ENCODE data around the gene ACSS2.
"Not testable (repeated sequence)": the region's sequence is repeated elsewhere in the genome, so short reads cannot be mapped to it uniquely, and the experiment has no call there.

The ACSS2 gene

DNA sequence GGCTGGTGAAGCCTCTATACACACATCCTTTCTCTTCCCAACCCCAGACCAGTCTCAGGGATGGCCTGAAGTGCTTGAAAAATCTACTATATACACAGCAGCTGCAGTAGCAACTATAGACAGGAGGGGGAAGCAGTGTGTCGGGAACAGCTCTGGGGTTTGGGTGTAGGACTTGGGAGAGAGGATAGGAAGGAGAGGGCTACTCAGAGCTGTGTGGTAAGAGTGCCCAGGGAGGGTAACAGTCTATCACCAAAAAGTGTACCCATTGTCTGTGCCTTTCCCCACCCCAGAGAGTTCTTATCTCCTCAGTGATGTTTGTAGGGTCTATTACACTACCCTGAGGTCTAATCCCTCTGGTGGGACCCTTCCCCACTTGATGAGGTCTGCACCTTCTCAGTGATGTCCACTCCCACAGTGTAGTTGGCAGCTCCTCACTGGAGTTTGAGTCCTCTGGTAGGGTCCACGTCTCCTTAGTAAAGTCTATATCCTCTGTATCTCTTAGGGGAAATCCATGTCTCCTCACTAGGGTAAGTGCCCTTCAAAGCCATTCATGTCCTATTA, 2.2 kb upstream of the ACSS2 start:
- DNase-seq = peak; percentile 62

DNA sequence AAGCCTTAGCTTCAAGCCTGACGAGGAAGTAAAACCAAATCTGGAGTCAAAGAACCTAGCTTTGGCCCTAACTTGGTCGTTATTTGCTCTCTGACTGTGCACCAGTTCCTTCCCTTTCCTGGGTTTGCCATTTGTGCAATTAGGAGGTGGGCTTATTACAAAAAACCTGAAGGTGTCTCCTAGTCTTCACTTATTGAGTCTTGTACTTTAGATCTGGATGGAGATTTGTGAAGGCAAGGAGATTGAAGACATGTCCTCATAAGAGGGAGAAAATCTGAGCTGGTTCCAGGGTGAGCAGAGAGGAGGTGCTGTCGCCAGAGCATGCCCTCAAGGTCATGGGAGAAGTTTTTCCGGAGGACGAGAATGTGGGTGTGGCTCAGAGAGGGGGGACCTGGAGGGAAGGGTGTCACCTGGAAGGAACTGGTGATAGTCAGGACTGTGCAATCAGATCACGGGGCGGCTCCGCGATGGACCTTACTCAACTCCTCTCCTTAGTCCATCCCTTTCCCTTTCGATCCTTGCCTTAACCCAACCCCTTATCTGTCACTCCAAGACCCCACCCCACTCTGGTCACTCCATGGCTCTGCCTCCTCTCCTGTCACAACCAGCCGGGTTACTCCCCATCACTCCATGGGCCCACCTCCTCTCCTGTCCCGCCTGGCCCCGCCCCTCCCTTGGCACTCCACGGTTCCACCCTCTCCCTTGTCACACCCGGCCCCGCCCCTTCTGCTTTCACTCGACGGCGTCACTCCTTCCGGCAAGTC, 588 bp upstream of the ACSS2 start:
- DNase-seq = no peak

DNA sequence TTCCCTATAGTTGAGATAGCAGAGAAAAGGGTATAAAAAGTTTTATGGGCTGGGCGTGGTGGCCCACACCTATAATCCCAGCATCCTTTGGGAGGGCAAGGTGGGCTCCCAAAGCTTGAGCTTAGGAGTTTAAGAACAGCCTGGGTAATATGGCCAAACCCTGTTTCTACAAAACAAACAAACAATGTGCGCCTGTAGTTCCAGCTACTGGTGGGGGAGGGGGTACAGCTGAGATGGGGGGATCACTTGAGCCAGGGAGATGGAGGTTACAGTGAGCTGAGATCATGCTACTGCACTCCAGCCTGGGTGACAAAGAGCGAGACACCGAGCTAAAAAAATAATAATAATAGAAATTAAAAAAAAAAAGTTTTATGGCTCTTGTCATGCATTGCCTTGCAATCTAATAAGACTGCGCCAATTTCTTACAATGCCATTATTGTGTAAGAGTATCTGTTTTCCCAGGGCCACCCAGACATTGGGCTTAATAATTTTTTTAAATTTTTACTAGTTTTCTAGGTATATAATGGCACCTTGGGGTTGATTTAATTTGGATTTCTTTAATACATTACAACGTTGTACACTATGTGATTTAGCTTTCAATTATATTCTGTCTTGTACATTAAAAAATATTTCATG, 3.9 kb downstream of the ACSS2 start:
- no peak for DNase-seq

DNA sequence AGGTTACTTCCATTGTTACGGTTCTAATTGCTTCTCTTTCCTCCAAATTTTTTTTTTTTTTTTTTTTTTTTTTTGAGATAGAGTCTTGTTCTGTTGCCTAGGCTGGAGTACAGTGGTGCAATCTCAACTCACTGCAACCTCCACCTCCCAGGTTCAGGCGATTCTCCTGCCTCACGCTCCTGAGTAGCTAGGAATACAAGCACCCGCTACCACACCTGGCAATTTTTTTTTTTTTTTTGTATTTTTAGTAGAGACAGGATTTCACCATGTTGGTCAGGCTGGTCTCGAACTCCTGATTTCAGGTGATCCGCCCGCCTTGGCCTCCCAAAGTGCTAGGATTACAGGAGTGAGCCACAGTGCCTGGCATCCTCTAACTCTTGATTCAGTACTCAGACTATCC, 4.6 kb downstream of the ACSS2 start:
- not testable (repeated sequence) for DNase-seq

DNA sequence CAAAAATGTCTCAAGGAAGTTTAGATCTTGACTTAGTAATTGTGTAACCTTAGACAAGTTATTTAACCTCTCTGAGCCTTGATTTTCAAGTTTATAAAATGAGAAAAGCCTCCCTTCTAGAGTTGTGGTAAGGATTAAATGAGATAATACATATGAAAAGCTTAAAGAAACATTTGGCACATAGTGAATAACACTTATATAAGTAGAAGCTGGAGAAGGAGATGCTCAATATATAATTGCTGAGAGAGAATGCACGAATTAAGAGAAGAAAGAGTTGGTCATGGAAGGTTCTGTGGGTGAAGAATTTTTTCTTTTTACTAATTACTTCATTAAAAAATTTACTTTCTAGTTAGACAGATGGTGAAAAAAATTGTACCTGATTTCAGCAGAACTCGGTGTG, 5.3 kb downstream of the ACSS2 start:
- no peak for DNase-seq

DNA sequence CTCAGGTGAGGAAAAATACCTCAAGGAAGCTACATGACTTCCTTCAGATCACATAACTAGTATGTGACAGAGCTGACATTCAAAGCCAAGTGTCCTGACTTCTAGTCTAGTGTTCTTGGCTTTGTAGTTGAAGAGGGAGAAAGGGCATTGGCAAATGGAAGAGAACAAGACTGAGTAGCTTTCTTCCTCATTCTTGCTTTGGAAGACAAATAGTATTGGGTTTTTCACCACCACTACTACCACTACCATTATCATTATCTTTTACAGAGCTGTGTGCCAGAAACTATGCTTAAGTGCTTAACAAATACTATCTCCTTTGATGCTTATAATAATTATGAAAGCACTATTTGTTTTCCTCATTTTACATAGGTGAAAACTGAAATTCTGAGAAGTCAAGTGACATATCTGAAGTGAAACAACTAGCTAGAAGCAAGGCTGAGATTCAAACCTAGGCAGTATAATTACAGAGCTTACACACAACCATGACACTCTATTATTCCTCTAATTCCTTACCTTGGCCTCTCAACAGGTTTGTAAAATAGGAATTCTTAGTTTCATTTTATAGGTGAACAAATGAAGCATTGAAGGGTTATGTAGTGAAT, 6.8 kb downstream of the ACSS2 start:
- no peak for DNase-seq

DNA sequence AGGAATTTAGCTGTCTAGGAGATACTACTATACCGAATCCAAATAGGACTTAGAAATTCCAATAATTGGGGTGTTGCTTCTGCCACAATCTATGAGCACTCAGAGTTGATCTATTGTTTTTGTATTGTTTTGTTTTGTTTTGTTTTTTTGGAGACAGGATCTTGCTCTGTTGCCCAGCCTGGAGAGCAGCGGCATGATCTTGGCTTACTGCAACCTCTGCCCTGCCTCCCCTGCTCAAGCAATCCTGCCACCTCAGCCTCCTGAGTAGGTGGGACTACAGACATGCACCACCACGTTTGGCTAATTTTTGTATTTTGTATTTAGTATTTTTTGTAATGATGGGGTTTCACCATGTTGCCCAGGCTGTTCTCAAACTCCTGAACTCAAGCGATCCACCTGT, 7.4 kb downstream of the ACSS2 start:
- no peak for DNase-seq

DNA sequence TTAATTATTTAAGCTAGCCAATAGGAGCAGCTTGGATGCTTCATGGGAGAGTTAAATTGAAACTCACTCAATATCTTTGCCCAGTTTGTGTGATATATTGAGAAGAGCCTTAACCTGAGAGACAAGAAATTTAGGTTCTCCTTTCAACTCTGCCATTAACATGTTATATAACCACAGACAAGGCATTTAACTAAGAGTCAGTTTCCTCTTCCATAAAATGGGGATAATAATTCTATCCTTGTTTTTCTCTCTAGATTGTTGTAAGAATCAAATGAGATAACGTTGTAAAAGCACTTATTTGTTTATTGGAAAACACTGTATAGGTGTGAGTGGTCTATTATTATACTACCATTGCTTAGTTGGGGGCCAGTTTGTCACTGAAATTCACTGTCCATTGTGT, 7.8 kb downstream of the ACSS2 start:
- no peak for DNase-seq

DNA sequence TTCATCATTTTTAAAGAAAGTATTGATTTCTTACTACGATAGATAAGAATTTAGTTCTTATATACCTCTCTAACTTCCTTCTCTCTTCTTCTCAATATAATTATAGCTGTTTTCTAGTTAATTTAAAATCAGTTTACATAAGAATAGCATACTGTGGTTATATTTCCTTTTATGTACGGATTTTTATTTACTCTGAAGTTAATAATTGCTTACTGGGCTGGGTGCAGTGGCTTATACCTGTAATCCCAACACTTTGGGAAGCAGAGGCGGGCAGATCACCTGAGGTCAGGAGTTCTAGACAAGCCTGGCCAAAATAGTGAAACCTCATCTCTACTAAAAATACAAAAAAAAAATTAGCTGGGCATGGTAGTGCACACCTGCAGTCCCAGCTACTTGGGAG, 9.7 kb downstream of the ACSS2 start:
- no peak for DNase-seq

DNA sequence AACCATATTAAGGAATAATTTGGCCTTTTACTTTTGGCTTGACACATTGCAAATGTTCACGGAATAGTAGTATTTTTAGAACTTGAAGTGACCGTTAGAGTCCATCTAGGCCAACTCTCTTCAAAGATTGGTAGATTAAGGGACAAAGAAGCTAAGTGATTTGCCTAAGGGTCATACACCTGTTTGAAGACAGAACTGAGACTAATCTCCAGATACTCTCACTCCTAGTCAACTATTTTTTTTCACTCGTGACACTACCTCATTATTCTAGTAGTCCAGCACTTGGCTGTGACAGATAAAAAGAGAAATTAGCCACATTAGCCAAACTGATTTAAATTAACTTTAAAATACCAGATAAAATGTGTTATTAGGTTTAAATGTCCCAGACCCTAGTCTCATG, 10.6 kb downstream of the ACSS2 start:
- no peak for DNase-seq

DNA sequence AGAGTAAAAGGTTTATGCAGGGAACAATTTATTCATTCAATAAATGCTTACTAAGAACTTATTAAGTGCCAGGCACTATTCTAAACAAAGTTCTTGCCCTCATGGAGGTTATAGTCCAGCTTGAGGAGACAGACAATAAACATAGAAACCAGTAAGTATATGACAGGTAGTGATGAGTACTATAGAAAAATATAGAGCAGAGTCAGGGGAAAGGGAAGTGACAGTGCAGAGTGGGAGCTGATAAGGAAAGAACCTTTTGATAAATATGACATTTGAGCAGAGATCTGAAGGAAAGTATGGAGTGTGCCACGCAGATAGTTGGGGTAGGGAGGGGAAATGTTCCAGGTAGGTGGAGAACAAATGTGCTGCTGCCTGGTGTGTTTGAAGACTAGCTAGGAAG, 12.1 kb downstream of the ACSS2 start:
- DNase-seq = no peak

DNA sequence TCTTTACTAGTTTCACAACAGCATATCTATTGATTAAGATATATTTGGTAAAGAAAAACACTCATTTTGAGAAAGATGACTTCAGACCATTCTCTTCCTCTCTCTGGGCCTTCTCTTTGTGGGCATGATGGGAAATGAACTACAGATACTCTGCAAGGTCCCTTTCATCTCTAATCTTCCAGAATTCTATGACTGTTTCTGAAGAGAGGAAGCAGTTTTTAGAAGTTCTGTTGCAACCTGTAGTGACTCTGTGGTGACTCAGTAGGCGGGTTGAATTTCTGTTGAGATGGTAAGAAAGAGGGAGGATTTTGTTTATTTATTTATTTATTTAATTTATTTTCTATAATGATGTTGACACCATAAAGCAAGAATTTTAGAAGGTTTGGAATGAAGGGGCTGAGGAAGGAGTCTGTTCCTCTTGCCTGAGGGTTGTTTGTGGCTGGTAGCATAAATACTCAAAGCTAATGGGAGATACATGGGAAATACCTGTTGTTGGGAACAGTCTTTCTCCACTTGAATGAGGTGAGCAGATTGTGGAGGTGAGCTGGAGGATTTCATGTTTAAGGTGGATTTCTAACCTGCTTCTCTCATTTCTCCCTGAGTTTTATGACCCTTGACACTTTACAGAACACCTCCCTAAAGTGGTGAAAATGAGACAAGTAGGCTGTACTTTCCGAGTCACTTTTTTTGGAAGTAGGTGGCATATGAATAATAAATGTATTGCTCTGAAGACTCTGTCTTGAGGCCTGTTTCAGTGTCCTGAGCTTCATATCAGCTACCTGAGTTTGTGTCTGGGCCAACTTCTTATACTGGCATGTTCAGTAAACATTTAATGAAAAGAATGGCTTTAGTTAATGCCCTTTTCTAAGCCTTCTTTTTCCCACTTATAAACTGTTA, 15.0 kb downstream of the ACSS2 start:
- peak; percentile 10 for DNase-seq

DNA sequence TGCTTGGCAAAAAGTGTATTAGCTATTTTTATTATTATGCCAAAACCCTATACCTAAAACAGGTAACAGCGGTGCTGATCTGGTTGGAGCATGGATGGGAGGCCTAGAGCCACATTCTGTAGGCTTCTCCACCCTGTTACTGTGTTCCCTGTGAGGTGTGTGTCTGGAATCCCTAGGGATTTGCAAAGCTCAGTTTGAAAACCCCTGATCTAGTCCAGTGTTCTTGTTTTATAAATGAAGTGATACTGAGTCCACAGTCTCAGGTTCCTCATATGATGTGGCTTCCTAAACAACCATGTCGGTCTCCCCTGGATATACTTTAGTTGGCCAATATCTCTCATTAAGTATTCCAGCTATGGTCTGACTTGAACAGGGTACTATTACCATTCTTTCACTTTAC, 16.3 kb downstream of the ACSS2 start:
- no peak for DNase-seq

DNA sequence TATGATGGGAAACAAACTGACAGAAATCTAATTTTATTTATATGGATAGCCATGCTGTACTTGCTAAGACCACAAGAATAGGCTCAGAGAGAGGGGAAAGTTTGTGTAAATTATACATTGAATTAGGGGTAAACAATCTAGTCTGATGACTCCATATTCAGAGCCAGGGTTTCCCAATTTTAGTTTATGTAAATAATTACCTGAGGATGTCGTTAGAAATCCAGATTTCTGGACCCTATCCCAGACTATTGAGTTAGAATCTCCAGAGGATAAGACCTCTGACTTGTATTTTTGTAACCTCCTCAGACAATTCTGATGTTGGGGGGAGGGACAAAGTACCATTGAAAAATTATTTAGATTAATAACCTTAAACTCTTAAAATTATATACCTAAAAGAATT, 18.3 kb downstream of the ACSS2 start:
- DNase-seq = no peak

DNA sequence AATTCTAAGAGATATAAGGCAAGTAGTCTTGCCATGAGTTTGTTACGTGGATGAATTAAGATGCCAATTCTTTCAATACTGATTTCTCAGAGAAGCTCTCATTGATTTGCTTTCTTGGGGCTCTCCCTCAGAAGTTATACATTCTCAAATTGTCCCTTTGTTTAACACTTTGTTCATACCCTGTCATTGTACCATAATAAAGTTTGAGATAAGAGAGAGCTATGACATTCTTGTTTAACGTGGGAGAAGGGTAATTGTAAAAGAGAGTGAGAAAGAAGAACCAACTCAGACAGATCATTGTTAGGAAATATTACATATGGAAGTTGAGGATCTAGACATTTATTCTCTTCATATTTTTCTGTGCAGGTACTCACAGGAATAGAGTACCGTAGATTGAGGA, 19.1 kb downstream of the ACSS2 start:
- DNase-seq = no peak

DNA sequence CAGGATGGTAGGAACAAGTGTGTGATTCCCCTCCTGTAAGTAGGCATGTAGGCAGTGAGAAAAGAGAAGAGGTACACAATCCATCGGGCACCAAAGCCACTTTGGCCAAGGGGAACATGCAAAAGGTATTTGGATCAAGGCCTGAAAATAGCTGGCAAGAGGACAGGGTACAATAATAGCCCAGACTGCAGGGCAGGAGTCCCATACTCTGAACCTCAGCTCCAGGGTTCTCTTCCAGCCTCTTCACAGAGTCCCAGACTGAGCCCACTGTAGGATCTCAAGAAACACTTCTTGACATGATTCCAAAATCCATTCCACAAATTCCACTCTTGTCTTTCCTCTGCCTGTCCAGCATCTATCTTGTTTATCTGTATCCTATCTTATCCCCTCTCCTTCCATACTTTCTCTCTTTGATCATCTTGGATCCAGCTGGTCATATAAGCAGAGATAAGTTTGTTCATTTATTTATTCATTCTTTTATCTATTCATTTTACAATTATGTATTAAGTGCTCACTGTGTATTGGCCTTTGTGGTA, 19.7 kb downstream of the ACSS2 start:
- DNase-seq = no peak

DNA sequence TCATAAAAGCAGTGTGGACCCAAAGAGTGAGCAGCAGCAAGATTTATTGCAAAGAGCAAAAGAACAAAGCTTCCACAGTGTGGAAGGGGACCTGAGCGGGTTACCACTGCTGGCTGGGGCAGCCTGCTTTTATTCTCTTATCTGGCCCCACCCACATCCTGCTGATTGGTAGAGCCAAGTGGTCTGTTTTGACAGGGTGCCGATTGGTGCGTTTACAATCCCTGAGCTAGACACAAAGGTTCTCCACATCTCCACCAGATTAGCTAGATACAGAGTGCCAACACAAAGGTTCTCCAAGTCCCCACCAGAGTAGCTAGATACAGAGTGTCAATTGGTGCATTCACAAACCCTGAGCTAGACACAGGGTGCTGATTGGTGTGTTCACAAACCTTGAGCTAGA, 21.7 kb downstream of the ACSS2 start:
- DNase-seq = not testable (repeated sequence)

DNA sequence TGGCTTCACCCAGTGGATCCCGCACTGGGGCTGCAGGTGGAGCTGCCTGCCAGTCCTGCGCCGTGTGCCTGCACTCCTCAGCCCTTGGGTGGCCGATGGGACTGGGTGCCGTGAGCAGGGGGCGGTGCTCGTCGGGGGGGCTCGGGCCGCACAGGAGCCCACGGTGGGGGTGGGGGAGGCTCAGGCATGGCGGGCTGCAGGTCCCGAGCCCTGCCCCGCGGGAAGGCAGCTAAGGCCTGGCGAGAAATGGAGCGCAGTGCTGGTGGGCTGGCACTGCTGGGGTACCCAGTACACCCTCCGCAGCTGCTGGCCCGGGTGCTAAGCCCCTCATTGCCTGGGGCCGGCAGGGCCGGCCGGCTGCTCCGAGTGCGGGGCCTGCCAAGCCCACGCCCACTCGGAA, 22.3 kb downstream of the ACSS2 start:
- not testable (repeated sequence) for DNase-seq

DNA sequence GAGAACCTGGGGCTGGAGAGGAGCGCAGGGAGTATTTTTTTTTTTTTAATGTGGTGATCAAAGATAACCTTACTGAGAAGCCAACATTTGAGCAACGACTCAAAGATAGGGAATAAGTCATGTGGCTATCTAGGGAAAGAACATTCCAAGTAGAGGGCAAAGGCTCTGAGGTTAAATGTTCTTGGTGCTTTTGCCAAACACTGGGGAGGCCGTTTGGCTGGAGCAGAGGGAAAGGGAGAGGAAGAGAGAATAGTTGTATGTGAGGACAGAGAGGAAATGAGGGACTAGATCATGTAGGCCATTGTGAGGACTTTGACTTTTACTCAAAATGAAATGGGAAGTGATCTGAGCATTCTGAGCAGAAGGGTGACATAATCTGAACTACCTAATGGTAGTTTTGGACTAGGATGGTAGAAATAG, 27.8 kb downstream of the ACSS2 start:
- DNase-seq = no peak

DNA sequence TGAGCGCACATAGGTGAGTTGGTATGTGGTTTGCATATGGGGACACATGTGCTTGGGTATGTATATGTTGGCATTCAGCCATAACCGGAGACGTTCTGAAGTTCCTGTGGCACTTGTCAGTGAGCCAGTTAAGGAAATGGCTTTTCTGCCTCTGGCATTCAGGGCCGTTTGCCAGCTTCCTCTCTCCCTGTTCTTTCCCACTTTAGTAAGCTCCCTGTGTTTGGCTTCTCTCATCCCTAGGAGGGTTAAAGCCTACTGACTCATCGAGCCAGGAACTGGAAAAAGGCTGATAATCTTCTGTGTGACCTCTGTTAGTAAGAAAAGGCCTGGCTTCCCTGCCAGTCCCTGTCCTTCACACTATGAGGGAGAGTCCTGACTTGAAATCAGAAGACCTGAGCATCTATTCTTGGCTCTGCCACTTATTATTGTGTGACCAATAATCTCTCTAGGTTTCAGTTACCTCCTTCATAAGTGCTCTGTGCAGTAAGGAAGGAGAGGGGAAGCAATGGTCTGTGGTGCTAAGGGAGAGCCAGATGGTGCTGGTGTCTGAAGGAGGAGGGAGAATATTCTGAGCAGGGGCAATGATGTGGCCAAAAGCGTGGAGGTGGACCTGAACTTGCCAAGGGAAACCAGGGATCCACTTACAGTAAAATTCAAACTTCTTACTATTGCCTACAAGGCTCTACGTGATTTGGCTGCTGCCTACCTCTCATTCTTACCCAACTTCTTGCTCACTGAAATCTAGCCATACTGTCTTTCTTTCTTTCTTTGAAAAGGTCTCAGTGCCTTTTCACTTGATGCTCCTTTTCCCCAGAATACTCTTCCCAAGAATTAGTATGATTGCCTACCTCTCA, 31.4 kb downstream of the ACSS2 start:
- no peak for DNase-seq

DNA sequence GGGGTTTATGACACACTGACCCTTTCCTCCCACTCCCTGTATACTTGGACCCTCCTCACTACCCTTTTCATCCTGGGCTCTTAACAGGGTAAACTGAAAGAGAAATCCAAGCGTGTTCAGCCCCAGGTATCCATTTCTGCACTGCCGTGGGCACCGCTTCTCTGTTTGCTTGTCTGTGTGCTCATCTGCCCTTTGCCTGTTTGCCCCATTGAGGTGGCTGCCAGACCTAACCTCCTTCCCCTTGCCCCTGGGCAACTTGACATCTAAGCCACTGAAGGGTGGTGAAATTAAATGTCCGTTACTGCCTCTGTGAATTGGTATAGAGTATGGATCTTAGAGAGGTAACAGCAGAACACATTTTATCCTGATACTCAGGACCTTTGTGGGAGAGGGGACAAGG, 38.7 kb downstream of the ACSS2 start:
- no peak for DNase-seq

Measured in CD4-positive, alpha-beta T cell treated with Interleukin-17A for 1 hour (primary cell).